ENCODE results near the gene LIX1.

Gene LIX1

DNA sequence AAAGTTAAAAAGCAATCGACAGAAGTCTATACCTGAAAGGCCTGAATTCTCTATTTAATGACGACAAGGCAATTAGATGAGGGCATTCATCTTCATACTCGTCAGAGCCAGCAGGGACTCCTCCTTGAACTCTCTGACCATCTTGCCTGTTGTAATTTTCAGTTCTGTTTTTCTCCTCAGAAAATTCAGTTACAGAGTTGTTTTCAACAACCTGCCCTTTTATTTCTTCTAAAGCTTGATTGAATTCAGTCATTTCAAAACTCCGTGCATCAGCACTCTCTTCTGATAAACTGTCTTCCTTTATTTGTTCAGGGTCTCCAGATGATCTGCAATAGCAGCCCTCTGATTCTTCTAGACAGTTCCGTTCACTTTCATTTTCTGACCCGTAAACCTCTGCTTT lies 25.0 kb upstream of the LIX1 start:
- Histone ChIP-seq H3K9me3 (ENCODE audit: control insufficient read depth, insufficient read depth, low read depth, low read length) (no peaks in the 10 kb centered on the region), H3K4me3 (ENCODE audit: low read depth, low read length) (no peak overlapping the region), H3K27ac (ENCODE audit: extremely low read depth, low read depth, low read length) (no peak overlapping the region), H3K4me1 (ENCODE audit: control insufficient read depth, insufficient read depth, low read length) (no peaks in the 10 kb centered on the region), H3K36me3 (ENCODE audit: control insufficient read depth in 2 of 2, insufficient read depth in 1 of 2, low read length in 2 of 2) (peaks cover 72 to 79% of the 10 kb centered on the region in 2 experiments)
- ChIA-PET POLR2A (no interaction called here), CTCF (interaction anchor here (0.6 to 4.2 kb wide), 3 partner anchors 298 to 416 kb away, joined by 3 to 14 read pairs (median 9); no protein-coding TSS in a partner anchor)
- TF ChIP-seq, protein P1, sequence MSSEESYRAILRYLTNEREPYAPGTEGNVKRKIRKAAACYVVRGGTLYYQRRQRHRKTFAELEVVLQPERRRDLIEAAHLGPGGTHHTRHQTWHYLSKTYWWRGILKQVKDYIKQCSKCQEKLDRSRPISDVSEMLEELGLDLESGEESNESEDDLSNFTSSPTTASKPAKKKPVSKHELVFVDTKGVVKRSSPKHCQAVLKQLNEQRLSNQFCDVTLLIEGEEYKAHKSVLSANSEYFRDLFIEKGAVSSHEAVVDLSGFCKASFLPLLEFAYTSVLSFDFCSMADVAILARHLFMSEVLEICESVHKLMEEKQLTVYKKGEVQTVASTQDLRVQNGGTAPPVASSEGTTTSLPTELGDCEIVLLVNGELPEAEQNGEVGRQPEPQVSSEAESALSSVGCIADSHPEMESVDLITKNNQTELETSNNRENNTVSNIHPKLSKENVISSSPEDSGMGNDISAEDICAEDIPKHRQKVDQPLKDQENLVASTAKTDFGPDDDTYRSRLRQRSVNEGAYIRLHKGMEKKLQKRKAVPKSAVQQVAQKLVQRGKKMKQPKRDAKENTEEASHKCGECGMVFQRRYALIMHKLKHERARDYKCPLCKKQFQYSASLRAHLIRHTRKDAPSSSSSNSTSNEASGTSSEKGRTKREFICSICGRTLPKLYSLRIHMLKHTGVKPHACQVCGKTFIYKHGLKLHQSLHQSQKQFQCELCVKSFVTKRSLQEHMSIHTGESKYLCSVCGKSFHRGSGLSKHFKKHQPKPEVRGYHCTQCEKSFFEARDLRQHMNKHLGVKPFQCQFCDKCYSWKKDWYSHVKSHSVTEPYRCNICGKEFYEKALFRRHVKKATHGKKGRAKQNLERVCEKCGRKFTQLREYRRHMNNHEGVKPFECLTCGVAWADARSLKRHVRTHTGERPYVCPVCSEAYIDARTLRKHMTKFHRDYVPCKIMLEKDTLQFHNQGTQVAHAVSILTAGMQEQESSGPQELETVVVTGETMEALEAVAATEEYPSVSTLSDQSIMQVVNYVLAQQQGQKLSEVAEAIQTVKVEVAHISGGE (tag by site-specific recombination; conservative IDR thresholded peaks at IDR 0.05; ENCODE audit: low read depth): no peak
- TF ChIP-seq ZNF426 (tag by site-specific recombination; IDR thresholded peaks at IDR 0.05) (no peak), ZNF677 (tag by site-specific recombination; IDR thresholded peaks at IDR 0.05) (no peak), ZNF398 (tag by site-specific recombination; IDR thresholded peaks at IDR 0.05) (no peak), ZNF311 (tag by site-specific recombination; IDR thresholded peaks at IDR 0.05; ENCODE audit: borderline replicate concordance) (no peak), ZNF112 (tag by site-specific recombination; IDR thresholded peaks at IDR 0.05) (no peak), ZNF423 (tag by site-specific recombination; IDR thresholded peaks at IDR 0.05) (no peak), KLF16 (tag by site-specific recombination; IDR thresholded peaks at IDR 0.05) (no peak), KLF7 (tag by site-specific recombination; IDR thresholded peaks at IDR 0.05; ENCODE audit: borderline replicate concordance) (no peak)
- TF ChIP-seq, protein P2, sequence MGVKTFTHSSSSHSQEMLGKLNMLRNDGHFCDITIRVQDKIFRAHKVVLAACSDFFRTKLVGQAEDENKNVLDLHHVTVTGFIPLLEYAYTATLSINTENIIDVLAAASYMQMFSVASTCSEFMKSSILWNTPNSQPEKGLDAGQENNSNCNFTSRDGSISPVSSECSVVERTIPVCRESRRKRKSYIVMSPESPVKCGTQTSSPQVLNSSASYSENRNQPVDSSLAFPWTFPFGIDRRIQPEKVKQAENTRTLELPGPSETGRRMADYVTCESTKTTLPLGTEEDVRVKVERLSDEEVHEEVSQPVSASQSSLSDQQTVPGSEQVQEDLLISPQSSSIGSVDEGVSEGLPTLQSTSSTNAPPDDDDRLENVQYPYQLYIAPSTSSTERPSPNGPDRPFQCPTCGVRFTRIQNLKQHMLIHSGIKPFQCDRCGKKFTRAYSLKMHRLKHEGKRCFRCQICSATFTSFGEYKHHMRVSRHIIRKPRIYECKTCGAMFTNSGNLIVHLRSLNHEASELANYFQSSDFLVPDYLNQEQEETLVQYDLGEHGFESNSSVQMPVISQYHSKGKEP (tag by site-specific recombination; IDR thresholded peaks at IDR 0.05): no peak
- TF ChIP-seq, protein P3, sequence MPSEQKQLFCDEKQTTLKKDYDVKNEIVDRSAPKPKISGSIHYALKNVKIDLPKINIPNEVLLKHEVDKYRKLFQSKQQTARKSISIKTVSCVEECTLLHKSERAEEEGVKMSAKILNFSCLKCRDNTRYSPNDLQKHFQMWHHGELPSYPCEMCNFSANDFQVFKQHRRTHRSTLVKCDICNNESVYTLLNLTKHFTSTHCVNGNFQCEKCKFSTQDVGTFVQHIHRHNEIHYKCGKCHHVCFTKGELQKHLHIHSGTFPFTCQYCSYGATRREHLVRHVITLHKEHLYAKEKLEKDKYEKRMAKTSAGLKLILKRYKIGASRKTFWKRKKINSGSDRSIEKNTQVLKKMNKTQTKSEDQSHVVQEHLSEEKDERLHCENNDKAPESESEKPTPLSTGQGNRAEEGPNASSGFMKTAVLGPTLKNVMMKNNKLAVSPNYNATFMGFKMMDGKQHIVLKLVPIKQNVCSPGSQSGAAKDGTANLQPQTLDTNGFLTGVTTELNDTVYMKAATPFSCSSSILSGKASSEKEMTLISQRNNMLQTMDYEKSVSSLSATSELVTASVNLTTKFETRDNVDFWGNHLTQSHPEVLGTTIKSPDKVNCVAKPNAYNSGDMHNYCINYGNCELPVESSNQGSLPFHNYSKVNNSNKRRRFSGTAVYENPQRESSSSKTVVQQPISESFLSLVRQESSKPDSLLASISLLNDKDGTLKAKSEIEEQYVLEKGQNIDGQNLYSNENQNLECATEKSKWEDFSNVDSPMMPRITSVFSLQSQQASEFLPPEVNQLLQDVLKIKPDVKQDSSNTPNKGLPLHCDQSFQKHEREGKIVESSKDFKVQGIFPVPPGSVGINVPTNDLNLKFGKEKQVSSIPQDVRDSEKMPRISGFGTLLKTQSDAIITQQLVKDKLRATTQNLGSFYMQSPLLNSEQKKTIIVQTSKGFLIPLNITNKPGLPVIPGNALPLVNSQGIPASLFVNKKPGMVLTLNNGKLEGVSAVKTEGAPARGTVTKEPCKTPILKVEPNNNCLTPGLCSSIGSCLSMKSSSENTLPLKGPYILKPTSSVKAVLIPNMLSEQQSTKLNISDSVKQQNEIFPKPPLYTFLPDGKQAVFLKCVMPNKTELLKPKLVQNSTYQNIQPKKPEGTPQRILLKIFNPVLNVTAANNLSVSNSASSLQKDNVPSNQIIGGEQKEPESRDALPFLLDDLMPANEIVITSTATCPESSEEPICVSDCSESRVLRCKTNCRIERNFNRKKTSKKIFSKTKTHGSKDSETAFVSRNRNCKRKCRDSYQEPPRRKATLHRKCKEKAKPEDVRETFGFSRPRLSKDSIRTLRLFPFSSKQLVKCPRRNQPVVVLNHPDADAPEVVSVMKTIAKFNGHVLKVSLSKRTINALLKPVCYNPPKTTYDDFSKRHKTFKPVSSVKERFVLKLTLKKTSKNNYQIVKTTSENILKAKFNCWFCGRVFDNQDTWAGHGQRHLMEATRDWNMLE (tag by site-specific recombination; conservative IDR thresholded peaks at IDR 0.05; ENCODE audit: low read depth): no peak
- TF ChIP-seq, protein P4, sequence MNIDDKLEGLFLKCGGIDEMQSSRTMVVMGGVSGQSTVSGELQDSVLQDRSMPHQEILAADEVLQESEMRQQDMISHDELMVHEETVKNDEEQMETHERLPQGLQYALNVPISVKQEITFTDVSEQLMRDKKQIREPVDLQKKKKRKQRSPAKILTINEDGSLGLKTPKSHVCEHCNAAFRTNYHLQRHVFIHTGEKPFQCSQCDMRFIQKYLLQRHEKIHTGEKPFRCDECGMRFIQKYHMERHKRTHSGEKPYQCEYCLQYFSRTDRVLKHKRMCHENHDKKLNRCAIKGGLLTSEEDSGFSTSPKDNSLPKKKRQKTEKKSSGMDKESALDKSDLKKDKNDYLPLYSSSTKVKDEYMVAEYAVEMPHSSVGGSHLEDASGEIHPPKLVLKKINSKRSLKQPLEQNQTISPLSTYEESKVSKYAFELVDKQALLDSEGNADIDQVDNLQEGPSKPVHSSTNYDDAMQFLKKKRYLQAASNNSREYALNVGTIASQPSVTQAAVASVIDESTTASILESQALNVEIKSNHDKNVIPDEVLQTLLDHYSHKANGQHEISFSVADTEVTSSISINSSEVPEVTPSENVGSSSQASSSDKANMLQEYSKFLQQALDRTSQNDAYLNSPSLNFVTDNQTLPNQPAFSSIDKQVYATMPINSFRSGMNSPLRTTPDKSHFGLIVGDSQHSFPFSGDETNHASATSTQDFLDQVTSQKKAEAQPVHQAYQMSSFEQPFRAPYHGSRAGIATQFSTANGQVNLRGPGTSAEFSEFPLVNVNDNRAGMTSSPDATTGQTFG (tag by site-specific recombination; IDR thresholded peaks at IDR 0.05; ENCODE audit: borderline replicate concordance): no peak
